NCI-H1417 treated with DMSO at 0.1 percent for 48 hours (cell line): ENCODE results near the gene SPNS2.

Source experiments
- DNase-seq: peaks from one replicate; lab custom pipeline; 2025; lab: John Stamatoyannopoulos, UW

The SPNS2 gene

DNA sequence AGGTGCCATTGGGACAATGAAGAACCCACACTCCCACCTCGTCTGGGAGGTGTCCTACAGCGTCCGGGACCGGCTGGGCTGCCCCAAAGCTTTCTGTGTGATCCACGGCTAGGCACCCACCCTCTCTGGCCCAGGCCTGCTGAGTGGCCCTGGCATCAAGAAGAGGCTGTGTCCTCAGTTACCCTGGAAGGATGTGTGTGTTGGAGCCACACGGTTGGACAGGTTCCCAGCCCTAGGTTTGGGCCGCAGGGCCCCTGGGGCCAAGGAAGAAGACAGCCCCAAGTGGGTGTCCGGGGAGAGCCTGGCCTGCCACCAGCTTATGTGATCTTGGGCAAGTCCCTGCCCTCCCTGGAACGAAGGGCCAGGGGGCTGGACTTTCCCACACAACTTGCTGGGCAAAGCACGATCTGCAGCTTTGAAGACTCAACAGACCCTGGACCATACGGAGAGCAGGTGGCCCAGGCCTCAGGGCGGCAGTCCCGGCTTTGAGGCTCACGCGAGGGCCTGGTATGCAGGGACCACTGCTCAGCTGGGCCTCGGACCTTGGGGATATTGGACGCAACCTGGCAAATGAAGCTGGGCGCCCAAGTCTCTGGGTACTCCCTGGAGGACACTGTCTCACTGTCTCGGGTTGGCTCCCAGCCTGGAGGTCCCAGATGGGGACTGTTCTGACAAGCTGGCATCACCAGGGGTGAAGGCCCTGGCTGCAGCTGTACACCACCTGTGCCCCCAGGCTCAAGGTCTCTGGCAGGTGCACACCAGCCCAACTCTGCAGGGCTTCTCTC, 39.0 kb downstream of the SPNS2 start:
- no peak for DNase-seq

DNA sequence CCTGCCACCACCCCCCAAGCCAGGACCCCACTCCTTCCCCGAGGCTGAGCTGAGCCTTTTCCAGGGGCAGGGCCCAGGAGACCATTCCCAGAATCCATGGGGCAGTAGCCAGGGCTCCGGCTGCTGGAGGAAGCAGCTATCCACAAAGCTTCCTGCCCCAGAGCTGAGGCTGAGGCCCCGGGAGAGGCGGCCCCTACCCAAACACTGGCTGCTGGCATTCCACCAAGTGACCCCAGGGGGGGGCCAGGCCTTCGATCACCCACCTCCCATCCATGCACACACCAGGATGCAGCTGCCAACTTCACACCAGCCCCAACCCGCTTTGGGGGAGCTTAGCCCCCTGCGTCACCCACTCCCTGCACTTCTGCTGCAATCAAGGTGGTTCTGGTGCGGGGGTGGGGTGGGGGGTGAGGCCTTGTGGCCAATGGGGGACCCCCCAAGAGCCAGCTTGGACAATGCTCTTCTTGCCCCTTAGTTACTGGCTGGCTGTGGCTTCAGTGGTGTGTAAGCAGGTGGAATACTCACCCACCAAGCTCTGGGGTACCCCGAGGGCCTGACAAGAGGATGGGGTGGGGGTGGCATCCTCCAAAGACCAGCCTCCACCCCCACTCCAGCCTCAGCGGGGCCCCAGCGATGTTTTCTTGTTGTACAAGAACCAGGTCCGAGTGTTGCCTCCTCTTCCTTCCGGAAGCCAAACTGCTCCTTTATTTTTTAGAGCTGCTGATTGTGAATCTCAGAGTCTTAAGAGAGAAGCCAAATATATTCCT, 39.7 kb downstream of the SPNS2 start:
- DNase-seq: no peak

DNA sequence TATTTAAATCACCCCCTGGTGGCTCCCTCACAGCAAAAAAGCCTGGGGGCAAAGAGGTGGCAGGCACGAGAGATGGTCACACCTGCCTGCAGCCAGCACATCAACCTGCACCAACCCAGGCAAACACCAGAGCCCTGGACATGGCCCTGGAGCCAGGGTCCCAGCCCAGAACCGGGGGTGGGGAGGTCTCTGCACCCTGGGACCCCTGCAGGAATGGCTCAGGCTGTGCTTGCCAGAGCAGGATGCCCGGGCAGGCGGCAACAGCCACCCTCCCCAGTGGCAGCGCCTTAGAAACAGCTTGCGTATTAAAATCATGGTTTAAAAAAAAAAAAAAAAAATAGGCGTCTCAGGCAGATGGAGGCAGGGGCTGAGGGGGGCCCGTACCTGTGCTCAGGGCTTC, 40.3 kb downstream of the SPNS2 start:
- no peak for DNase-seq

DNA sequence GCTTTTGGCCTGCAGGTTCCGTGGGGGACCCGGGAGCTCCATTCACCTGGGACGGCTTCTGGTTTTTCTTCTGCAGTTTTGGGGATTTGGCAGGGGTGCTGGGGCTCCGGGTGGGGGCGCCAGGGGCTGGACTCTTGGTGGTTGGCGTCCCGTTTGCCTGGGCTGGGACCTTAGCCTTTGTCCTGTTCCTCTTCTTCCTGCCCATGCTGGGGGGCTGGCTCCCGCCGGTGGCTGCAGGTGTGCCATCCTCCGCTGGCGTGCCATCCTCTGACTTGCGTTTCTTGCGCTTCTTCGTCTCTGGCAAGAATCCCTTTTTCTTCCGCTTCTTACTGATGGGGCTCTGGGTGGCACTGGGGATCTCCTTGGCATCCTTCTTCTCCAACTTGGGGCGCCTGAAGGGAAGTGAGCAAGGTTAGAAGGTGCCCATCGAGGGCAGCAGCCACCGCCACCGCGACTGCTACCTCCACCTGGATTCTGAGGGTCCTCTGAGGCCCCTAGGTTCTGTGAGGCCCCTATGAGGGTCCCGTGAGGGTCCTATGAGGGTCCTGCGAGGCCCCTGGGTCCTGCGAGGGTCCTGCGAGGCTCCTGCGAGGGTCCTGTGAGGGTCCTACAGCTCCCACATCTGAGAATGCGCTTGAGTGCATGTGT, 41.0 kb downstream of the SPNS2 start:
- DNase-seq: no peak

DNA sequence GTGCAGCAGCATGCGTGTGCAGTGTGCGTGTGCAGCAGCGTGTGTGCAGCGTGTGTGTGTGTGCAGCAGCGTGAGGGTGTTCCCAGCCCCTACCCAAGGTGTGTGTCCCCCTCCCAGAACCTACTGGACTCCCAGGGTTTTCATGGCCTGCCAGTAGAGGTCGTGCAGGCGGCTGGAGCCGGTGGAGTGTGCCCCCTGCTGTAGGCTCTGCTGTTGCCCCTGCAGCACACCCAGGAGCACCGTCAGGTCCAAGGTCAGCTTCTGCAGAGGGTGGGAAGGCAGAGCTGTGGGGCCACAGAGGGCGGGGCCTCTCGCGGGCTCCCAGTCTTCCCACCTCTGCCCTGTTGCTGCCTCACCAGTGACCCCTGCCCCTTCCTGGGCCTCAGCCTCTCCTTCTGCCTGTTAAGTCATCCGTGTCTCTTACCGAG, 41.6 kb downstream of the SPNS2 start:
- DNase-seq: no peak

DNA sequence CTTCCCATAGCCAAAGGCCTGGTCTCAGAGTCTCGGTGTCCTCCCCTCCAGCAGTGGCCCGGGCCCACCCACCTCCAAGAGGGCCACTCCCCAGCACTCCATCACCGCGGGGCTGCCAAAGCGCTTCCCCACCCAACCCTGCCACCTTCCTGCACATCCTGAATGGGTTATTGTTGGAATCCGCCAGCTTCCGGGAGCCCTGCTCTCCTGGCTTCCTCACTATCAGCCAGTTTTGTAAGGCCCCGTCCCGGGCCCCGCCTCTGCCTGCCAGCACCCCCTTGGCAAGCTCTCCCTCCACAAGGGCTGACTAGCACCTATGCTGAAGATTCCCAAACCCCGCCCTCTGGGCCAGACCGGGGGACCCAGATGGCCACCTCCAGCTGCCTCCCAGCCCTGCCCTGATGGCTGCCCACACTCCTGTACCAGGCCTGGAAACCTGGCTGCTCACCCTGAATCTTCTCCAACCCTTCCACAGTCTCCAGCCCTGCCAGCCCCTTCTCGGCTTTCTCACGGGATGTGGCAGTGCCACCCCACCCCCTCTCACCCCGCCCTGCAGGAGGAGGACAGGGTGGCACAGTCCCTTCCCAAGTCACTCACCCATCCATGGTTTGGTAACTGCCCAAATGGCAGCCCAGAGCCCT, 42.1 kb downstream of the SPNS2 start:
- no peak for DNase-seq

DNA sequence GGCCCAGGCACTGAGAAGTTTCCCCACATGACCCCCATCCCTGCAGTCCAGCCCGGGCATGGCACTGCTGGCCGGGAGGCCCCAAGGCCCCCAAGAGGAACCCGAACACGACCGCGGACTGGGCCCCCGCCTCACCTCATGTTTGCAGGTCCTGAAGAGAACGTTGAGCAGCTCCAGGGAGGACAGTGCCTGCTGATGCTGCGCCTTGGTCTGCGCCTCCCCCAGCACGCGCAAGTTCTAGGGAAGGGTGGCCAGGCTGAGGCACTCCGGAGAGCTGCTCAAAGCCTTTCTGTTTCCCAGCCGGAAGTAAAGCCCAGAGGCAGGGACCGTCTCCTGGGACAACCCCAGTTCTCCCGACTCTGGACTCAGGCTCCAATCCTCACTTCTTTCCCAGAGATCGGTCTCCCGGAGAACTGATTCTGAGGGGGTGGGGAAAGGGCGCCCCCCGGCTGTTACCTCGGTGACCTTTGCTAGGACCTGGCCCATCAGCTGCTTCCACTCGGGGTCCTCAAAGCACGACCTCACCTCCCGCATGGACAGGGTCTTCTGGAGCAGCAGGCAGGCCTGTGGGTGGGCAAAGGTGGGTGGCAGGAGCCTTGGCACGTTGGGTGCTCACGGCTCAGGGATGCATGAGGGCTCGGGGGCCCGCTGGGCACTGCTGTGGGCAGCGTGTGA, 42.8 kb downstream of the SPNS2 start:
- DNase-seq: no peak

DNA sequence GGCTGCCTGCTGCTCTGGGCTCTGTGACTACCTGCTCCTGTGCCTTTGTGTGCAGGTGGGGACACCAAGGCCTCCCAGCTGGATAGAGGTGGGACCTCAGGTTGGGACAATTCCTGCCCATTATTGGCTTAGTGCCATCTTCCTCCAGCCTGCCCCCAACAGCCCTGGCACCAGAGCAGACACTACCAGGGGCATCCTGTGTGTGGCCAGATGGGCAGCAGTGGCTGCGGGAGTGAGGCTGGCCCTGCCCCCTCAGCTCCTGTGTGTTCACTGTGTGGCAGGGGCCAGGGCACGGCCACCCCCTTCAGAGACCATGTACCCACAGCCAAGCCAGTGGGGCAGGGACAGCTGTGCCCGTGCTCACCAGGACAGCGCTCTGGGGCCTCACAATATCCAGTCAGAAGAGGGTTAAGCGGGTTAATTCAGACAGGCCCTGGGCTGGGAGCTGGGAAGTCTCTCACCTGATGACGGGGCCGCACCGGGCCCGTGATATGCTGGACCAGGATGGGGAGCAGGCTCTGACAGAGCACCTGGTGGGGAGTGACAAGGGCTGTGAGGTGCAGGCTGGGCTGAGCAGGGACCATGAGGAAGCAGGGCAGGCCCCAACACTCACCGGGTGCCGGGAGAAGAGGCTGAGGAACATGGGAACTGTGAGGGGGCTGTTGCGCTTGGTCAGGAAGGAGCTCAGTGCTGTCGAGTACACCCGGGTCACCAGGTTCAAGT, 43.5 kb downstream of the SPNS2 start:
- no peak for DNase-seq

DNA sequence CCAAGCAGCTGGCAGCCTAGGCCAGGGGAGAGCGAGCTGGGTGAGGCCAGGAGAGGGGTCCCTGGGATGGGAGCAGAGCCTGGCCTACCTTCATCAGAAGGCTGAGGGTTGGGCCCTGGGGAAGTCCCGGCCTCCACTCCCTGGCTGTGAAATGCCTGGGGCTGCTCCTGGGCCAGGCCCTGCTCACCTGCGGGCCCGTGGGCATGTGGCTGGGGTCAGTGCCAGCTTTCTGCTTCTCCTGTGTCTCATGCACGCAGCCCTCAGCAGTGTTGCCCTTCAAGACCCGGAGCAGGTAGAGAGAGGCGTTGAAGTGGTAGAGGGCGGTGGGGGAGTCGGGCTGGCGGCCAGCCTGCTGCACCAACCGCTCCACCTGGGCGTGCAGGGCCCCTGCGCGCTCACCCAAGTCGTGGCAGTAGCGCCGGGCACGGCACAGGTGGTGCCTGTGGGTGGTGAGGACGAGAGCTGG, 44.1 kb downstream of the SPNS2 start:
- DNase-seq: no peak

DNA sequence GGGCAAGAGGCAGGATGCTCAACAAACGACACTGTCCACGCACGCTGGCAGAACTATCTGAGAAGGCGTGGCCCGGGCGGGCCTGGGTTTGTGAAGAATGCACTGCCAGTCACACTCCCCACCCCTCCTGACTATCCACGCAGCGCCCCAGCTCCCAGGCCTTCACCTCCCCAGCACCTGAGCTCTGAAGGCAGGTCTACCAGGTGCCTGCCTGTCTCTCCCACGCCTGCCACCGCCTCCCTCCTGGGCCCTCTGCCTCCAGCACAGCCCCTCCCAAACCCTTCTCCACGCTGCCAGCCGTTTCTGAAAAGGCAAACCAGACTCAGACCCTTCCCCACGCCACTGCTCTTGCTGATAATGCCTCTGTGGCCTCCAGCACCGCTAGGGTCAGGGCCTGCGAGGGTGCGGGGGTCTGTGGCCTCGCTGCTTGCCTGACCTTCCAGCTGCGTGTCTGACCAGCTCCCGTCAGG, 44.9 kb downstream of the SPNS2 start:
- no peak for DNase-seq

DNA sequence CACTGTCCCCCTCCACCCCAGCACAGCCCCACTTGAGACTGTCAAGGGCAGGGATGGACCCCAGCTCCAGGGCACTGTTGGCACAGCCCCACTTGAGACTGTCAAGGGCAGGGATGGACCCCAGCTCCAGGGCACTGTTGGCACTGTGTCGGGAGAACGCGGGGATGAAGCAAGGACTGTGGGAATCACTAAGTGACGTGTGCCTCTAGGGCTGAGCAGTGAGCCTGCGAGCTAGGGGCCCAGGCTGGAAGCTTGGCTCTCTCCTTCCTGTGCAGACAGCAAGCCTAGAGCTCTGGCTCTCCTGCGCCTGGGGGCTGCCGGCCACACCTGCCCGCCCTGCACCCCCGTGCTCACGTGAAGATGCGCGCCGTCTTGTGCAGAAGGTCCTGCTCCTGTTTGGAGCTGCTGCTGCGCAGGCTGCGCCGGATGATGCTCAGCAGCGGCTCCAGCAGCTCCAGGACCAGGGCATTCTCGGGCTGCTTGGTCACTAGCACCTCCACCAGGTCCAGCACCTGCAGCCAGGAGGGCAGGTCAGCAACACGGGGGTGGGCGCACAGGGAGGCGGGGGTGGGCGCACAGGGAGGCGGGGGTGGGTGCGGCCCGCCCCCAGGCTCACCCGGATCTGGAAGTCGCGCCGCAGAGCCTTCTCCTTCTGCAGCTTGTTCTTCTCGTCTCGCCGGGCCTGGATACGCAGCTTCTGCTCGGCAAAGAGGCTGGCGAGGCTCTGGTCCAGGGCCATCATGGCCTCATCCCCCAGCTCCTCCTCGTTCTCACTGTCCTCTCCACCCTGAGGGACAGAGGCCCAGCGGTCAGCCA, 45.7 kb downstream of the SPNS2 start:
- DNase-seq: no peak

DNA sequence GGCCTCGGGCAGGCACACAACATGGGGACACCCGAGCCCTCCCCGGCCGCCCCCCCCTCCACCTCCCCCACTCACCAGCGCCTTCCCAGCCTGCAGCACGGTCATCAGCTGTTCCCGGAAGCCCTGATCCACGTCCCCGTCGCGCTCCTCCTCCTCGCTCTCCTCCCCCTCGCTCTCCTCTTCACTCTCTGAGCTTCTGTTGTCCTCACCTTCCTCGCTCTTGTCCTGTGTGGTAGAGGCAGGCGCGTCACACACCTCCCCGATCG, 46.2 kb downstream of the SPNS2 start:
- no peak for DNase-seq

DNA sequence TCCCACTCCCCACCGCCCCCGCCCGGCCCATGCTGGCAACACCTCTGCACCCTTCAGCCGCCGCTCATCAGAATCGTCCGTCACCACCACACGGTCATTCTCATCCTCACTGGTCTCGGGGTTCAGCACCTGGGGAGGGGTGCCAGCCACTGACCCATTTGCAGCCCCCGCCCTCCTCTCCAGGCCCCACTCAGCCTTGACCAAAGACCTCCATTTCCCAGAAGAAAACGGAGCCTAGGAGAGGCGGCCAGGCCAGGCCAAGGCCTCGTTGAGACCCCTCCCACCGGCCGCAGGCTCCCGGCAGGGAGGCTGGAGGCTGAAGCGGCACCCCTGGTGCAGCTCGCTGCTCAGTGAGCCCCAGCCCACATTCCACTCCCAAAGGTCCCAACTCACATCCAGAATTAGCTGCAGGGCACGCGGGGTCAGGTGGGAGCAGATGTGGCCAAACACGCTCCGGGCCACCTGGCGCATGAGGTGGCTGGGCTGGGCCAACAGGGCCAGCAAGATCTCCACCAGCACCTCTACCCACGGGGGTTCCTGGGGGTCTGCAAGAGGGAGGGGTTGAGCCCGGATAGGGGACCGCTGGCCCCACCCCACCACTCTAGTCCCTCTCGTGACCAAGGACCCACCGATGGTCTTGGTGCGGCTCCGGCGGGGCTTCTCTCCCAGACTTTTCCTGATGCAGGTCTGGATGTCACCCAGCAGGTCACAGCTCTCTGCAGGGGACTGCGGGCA, 46.7 kb downstream of the SPNS2 start:
- no peak for DNase-seq

DNA sequence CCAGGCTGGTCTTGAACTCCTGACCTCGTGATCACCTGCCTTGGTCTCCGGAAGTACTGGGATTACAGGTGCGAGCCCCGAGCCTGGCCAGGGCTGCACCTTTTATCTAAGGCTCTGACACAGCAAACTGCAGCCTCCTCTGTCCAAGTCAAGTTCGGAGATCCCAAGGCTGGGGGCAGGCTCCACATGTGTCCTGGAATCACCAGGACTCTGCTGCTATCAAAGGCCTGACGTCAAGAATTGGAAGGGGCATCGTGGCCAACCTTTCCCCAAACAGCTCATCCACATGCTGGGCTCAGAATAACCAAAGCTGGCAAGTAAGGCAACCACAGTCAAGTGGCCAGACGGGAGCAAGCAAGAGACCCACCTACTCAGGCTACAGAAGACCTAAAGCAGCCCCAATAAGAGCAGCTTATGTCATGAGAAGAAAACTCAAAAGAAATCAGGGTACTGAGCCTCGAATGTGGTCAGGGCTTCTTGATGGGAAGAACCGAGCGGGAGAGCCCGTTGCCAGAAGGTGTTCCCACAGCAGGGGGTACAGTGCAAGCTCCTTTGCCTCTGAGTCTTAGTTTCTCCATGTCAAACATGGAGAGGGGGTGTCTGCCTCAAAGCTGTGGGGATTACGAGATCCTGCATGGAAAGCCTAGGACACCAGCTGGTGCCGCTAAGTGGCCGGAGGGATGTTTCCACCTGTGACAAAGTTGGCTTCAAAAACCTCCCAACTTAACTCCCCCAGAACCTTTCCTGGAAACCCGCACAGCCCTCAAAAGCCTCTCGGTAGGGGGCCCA, 48.6 kb downstream of the SPNS2 start:
- DNase-seq: no peak

DNA sequence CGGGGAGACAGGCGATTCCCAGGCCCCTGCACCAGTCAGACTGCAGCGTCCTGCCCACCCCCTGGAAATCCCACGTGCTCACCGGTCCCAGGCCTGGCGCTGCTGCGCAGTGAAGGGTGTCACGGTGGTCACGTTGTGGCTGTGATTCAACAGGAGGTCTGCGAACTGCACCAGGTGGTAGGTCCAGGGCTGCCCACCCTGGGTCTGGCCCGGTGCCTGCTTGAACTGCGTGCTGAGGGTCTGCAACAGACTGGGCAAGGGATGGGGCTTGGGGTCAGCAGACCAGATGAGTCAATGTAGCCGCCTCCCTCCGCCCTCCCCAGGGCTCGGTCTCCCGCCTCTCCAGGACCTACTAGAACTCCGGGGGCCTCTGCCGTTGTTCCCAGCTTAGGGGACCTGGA, 49.4 kb downstream of the SPNS2 start:
- DNase-seq: no peak

DNA sequence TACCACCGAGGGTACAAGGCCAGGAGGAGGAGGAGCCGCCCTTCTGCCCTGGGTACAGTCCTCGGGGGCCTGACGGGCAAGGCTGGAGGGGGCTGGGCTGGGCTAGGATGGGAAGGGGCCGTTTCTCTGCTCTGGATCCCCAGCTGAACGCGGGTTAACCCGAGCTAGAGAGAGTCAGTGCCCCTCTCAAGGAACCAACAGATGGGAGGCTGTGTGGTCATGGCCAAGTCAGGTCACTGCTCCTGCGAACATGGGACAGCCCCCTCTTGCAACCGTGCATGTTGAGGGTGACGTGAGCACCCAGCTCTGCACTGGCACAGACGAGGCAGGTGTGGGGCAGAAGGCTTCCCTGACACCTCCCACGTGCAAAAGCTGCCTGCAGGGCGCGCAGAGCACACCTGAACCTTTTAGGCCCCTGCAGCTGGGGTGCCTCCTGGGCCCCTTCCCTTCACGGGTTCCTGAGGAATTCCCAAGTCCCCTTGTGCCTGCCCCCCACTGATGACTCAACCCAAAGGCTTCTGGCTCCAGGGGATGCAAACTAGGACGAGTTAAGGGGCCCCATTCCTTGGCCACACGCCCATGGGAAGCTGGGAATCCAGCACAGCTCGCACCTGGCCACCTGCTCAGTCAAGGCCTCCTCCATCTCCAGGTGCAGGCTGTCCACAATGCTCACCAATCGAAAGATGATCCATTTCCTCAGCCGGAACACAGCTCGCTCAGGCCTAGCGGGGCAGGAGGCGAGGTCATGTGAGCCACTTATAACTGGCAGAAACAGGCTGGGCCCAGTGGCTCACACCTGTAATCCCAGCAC, 50.2 kb downstream of the SPNS2 start:
- DNase-seq: no peak

DNA sequence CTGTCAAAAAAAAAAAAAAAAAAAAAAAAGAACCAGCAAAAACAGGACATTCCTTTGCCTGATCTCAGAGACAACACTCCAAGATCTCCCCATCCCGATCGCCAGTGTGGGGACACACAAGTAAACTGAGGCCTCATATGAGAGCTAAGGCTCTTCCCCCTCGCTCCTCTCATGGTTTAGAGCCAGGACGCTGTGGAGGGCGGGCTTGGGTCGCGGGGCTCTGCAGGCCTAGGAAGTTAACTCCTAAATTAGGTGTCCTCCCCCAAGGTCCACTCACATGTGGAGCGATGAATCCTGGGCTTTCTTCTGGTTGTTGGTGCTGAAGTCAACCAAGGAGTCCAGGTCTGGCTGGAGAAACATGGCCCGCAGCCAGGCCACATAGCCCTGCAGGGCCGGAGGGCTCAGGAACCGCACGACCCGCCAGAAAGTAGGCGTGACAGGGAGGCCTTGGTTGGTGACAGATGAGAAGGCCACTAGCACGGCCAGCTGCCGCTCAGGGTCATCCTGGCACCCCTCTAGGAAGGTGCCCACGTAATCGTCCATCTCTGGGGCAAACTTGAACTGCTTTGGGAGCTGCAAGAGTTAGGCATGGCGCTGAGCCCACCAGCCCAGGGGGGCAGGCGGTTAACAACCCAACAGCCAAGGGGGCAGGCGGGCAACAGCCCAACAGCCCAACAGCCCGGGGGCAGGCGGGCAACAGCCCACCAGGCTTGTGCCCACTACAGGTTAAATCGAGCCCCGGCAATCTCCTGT, 51.3 kb downstream of the SPNS2 start:
- DNase-seq: no peak
